Measurements from ENCODE around the gene IGF1R. TPM values are rescaled to one million over a fixed set of nuclear protein-coding genes. Genes with fewer than 3 reads are reported as not detected.
A peak's percentile ranks its signal among the peaks of the same experiment; 100 is the strongest.

Gene IGF1R
- total RNA-seq, 1 experiment from 2014 or later, result 125 TPM

GRCh38 chr15:98712845-98713584 lies 64.7 kb downstream of the IGF1R start:
- H3K36me3 Mint-ChIP-seq, result peaks cover 24% of the 10 kb centered on the region
- peaks cover 11% of the 10 kb centered on the region for H3K9me3 Mint-ChIP-seq
- ChIA-PET CTCF (interaction anchor here (0.9 to 1.6 kb wide), 3 partner anchors 53 to 190 kb away, joined by 3 to 5 read pairs (median 3); no protein-coding TSS in a partner anchor), POLR2A (no interaction called here)
- no peaks in the 10 kb centered on the region for H3K27me3 Mint-ChIP-seq (ENCODE audit: low read depth)
- DNase-seq (ENCODE audit: low spot score) (no peak), ATAC-seq (no peak)
- peak overlapping the region; percentile 89 for H3K27ac Mint-ChIP-seq
- peaks cover 89% of the 10 kb centered on the region for H3K4me1 Mint-ChIP-seq
- no peak overlapping the region for H3K4me3 Mint-ChIP-seq
- TF ChIP-seq, protein P1, sequence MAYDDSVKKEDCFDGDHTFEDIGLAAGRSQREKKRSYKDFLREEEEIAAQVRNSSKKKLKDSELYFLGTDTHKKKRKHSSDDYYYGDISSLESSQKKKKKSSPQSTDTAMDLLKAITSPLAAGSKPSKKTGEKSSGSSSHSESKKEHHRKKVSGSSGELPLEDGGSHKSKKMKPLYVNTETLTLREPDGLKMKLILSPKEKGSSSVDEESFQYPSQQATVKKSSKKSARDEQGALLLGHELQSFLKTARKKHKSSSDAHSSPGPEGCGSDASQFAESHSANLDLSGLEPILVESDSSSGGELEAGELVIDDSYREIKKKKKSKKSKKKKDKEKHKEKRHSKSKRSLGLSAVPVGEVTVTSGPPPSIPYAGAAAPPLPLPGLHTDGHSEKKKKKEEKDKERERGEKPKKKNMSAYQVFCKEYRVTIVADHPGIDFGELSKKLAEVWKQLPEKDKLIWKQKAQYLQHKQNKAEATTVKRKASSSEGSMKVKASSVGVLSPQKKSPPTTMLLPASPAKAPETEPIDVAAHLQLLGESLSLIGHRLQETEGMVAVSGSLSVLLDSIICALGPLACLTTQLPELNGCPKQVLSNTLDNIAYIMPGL (CRISPR knock-in tag; IDR thresholded peaks at IDR 0.05), result no peak
- TF ChIP-seq ZBTB21 (CRISPR knock-in tag; IDR thresholded peaks at IDR 0.05; ENCODE audit: borderline replicate concordance) (no peak), TEAD1 (CRISPR knock-in tag; IDR thresholded peaks at IDR 0.05) (no peak), USF1 (CRISPR knock-in tag; IDR thresholded peaks at IDR 0.05) (no peak), PRDM15 (CRISPR knock-in tag; IDR thresholded peaks at IDR 0.05) (no peak), SOX15 (CRISPR knock-in tag; IDR thresholded peaks at IDR 0.05) (no peak), CREB1 (CRISPR knock-in tag; IDR thresholded peaks at IDR 0.05) (no peak), ZNF317 (CRISPR knock-in tag; IDR thresholded peaks at IDR 0.05; ENCODE audit: borderline replicate concordance, low read depth) (no peak), PRRX2 (CRISPR knock-in tag; IDR thresholded peaks at IDR 0.05) (no peak), NR2C2 (CRISPR knock-in tag; IDR thresholded peaks at IDR 0.05) (no peak), SMAD3 (CRISPR knock-in tag; IDR thresholded peaks at IDR 0.05; ENCODE audit: borderline replicate concordance) (no peak), ELF4 (CRISPR knock-in tag; IDR thresholded peaks at IDR 0.05; ENCODE audit: low read depth) (no peak), GRHL2 (CRISPR knock-in tag; IDR thresholded peaks at IDR 0.05; ENCODE audit: insufficient replicate concordance, severe bottlenecking) (no peak)

DNA sequence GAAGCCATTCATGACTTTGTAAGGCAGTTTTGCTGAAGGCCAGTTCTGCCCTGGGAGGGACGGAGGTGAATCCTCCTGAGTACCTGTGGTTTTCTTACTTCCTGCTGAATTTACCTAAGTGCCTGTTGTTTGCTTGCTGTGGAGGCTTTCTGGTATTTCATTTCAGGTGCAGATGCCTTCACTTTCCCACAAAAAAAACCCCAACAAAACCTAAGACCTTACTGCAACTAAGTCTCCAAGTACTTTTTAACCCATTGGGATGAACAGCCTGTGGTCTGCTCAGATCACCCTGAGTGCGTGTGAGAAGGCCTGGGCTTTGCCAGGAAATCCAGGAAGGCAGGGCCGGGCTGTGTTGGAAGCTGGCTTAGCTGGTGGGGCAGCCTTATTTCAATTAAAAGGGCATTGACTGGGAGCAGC lies 65.3 kb downstream of the IGF1R start:
- POLR2A ChIA-PET, result no interaction called here
- Mint-ChIP-seq H3K36me3 (peaks cover 20% of the 10 kb centered on the region), H3K9me3 (peaks cover 11% of the 10 kb centered on the region), H3K4me3 (no peak overlapping the region), H3K4me1 (peaks cover 89% of the 10 kb centered on the region), H3K27me3 (ENCODE audit: low read depth) (no peaks in the 10 kb centered on the region), H3K27ac (peak overlapping the region; percentile 89)
- TF ChIP-seq ZNF396 (CRISPR knock-in tag; IDR thresholded peaks at IDR 0.05; ENCODE audit: borderline replicate concordance), result no peak
- TF ChIP-seq, protein P2, sequence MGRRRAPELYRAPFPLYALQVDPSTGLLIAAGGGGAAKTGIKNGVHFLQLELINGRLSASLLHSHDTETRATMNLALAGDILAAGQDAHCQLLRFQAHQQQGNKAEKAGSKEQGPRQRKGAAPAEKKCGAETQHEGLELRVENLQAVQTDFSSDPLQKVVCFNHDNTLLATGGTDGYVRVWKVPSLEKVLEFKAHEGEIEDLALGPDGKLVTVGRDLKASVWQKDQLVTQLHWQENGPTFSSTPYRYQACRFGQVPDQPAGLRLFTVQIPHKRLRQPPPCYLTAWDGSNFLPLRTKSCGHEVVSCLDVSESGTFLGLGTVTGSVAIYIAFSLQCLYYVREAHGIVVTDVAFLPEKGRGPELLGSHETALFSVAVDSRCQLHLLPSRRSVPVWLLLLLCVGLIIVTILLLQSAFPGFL (CRISPR knock-in tag; IDR thresholded peaks at IDR 0.05; ENCODE audit: borderline replicate concordance), result no peak
- TF ChIP-seq TEAD4 (CRISPR knock-in tag; IDR thresholded peaks at IDR 0.05), result no peak
- TF ChIP-seq PRDM15 (CRISPR knock-in tag; IDR thresholded peaks at IDR 0.05), result no peak
- no peak for TF ChIP-seq KAT7 (CRISPR knock-in tag; IDR thresholded peaks at IDR 0.05; ENCODE audit: borderline replicate concordance)
- CTCF ChIA-PET, result interaction anchor here (1.5 to 1.6 kb wide), 2 partner anchors 168 to 191 kb away, joined by 3 to 5 read pairs; no protein-coding TSS in a partner anchor
- no peak for DNase-seq (ENCODE audit: low spot score)
- ATAC-seq, result peak; percentile 49

All from WTC11 (cell line).